Nephron (organoid): ENCODE measurements around the gene RABIF.
"Not testable (repeated sequence)": the region's sequence is repeated elsewhere in the genome, so short reads cannot be mapped to it uniquely, and the experiment has no call there.

Experiments
- H3K27ac Mint-ChIP-seq, 3 experiments: 2 replicates each; pipeline ENCODE4 v1.8.0; 2020; ENCODE audit warnings: mixed read lengths in 3 of 3, mild to moderate bottlenecking in 2 of 3, moderate library complexity in 1 of 3
- H3K27me3 Mint-ChIP-seq: 2 replicates; pipeline ENCODE4 v1.8.0; 2021; ENCODE audit warnings: low read depth, mild to moderate bottlenecking, moderate library complexity, mixed read lengths
- H3K36me3 Mint-ChIP-seq: 2 replicates; pipeline ENCODE4 v1.8.0; 2020; ENCODE audit warnings: low read depth, mixed read lengths
- H3K4me1 Mint-ChIP-seq: 2 replicates; pipeline ENCODE4 v1.8.0; 2020; ENCODE audit warnings: mixed read lengths
- H3K4me3 Mint-ChIP-seq, 3 experiments: 2 replicates each; pipeline ENCODE4 v1.8.0; 2020; ENCODE audit warnings: mild to moderate bottlenecking in 3 of 3, mixed read lengths in 3 of 3, moderate library complexity in 2 of 3
- H3K9me3 Mint-ChIP-seq: 2 replicates; pipeline ENCODE4 v1.8.0; 2020; ENCODE audit warnings: mixed read lengths
- CTCF ChIP-seq, 3 experiments: fragments of 200-600 bp; sonication (generic); IDR thresholded peaks; one replicate each; pipeline ENCODE4 v1.5.0; 2021; ENCODE audit warnings: antibody characterized with exemption in 3 of 3; ENCODE audit not compliant: unreplicated experiment in 3 of 3

RABIF gene

GRCh38 chr1:202835548-202836072 is 53.3 kb downstream of the RABIF start:
- H3K4me3 Mint-ChIP-seq, result no peak overlapping the region

GRCh38 chr1:202834771-202835547 is 54.0 kb downstream of the RABIF start:
- no peaks in the 10 kb centered on the region for H3K36me3 Mint-ChIP-seq
- H3K4me3 Mint-ChIP-seq, result no peak overlapping the region
- H3K9me3 Mint-ChIP-seq, result no peaks in the 10 kb centered on the region
- no peak overlapping the region for H3K27ac Mint-ChIP-seq
- TF ChIP-seq CTCF (IDR thresholded peaks at IDR 0.05; ENCODE audit: unreplicated experiment in 3 of 3), result no peak
- no peaks in the 10 kb centered on the region for H3K4me1 Mint-ChIP-seq
- H3K27me3 Mint-ChIP-seq, result peaks cover 11% of the 10 kb centered on the region

More at GRCh38 chr1:202835548-202836072, 53.3 kb downstream of the RABIF start:
- Mint-ChIP-seq H3K9me3 (no peaks in the 10 kb centered on the region), H3K36me3 (no peaks in the 10 kb centered on the region), H3K4me1 (no peaks in the 10 kb centered on the region), H3K27me3 (peaks cover 11% of the 10 kb centered on the region), H3K27ac (no peak overlapping the region)
- TF ChIP-seq CTCF (IDR thresholded peaks at IDR 0.05; ENCODE audit: unreplicated experiment in 3 of 3), result no peak

- H3K36me3 Mint-ChIP-seq, result no peaks in the 10 kb centered on the region
- H3K27ac Mint-ChIP-seq, result no peak overlapping the region
- no peaks in the 10 kb centered on the region for H3K9me3 Mint-ChIP-seq
- H3K4me1 Mint-ChIP-seq, result no peaks in the 10 kb centered on the region
- no peak overlapping the region for H3K4me3 Mint-ChIP-seq
- peaks cover 11% of the 10 kb centered on the region for H3K27me3 Mint-ChIP-seq
- TF ChIP-seq CTCF (IDR thresholded peaks at IDR 0.05; ENCODE audit: unreplicated experiment in 3 of 3), result no peak
These were observed 57.0 kb downstream of the RABIF start for GRCh38 chr1:202831906-202832305.

- not testable (repeated sequence) for H3K9me3 Mint-ChIP-seq, H3K4me3 Mint-ChIP-seq, H3K36me3 Mint-ChIP-seq, H3K27ac Mint-ChIP-seq, H3K4me1 Mint-ChIP-seq
- H3K27me3 Mint-ChIP-seq, result peaks cover 23% of the 10 kb centered on the region
These were observed 59.7 kb downstream of the RABIF start for GRCh38 chr1:202829223-202829622.
